Measurements from ENCODE around the gene SEMA6B.

Gene SEMA6B

DNA sequence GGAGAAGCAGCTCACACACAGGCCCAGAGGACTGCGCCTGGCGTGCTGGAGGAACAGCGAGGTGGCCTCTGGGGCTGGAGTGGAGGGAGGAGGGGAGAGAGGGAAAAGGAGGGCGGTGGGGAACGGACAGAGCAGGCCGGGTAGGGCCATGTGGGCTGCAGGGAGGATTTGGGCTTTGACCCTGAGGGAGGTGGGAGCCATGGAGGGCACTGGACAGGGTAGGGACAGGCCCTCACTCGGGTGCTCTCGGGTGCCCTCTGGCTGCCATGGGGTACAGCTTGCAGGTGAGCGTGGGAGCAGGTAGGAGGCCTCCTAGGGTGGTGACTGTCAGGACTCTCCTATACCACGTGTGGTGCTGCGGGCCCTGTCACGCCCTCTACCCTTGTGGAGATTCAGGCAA, 64.0 kb downstream of the SEMA6B start:
- no peak for DNase-seq (ENCODE audit: extremely low read depth, low read depth)
- TF ChIP-seq, protein P1, sequence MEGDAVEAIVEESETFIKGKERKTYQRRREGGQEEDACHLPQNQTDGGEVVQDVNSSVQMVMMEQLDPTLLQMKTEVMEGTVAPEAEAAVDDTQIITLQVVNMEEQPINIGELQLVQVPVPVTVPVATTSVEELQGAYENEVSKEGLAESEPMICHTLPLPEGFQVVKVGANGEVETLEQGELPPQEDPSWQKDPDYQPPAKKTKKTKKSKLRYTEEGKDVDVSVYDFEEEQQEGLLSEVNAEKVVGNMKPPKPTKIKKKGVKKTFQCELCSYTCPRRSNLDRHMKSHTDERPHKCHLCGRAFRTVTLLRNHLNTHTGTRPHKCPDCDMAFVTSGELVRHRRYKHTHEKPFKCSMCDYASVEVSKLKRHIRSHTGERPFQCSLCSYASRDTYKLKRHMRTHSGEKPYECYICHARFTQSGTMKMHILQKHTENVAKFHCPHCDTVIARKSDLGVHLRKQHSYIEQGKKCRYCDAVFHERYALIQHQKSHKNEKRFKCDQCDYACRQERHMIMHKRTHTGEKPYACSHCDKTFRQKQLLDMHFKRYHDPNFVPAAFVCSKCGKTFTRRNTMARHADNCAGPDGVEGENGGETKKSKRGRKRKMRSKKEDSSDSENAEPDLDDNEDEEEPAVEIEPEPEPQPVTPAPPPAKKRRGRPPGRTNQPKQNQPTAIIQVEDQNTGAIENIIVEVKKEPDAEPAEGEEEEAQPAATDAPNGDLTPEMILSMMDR (IDR thresholded peaks at IDR 0.05; ENCODE audit: low read depth, low read length) = no peak; the same call in 1 of the 2 replicates

DNA sequence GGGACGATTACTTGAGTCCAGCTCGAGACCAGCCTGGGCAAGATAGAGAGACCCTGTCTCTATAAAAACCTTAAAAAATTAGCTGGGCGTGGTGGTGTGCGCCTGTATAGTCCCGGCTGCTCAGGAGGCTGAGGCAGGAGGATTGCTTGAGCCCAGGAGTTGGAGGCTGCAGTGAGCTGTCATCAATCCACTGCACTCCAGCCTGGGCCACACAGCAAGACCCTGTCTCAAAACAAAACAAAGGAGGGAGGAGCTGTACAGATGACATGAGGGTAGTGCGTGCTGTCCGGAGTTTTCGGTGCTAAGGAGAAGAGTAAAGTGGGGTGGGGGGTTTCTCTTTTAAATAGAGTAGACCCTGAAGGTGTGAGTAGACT, 64.8 kb downstream of the SEMA6B start:
- TF ChIP-seq, protein P1 (IDR thresholded peaks at IDR 0.05; ENCODE audit: low read depth, low read length) = no peak
- no peak for DNase-seq (ENCODE audit: extremely low read depth, low read depth)

- DNase-seq (ENCODE audit: extremely low read depth, low read depth) = no peak
- TF ChIP-seq, protein P1 (IDR thresholded peaks at IDR 0.05; ENCODE audit: low read depth, low read length) = no peak
Observed at GRCh38 chr19:4493929-4494690, 65.4 kb downstream of the SEMA6B start.

DNA sequence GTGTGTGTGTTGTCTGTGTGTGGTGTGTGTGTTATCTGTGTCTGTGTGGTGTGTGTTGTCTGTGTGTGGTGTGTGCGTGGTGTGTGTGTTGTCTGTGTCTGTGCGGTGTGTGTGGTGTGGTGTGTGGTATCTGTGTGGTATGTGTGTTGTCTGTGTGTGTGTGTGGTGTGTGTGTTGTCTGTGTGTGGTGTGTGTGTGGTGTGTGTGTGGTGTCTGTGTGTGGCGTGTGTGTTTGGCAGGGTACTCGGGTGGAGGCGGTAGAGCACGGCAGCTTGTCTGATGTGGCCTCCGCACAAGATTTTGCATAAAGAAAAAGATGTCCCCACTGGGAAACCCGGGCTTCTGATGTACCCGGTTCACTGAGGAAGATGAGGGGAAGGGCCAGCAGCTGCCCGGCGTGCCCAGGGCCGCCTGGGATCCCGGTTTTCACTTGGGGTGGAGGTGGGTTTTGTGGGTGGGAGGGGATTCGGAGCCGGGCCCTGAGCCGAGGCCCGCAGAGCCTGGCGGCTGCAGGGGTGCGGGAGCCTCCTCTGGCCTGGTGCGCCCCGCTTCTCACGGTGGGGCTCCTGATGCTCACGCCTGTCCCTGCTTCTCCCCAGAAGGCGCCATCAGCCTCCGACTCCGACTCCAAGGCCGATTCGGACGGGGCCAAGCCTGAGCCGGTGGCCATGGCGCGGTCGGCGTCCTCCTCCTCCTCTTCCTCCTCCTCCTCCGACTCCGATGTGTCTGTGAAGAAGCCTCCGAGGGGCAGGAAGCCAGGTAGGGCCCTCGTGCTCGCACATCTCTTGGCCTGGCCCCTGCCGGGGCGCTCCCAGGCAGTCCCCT, 66.2 kb downstream of the SEMA6B start:
- no peak for DNase-seq (ENCODE audit: extremely low read depth, low read depth)
- TF ChIP-seq, protein P1 (IDR thresholded peaks at IDR 0.05; ENCODE audit: low read depth, low read length) = no peak

Measured in AG09319 (cell line).